ENCODE measurements around the gene AOPEP. TPM values are rescaled to one million over a fixed set of nuclear protein-coding genes. Genes with fewer than 3 reads are reported as not detected.

Gene AOPEP
- total RNA-seq, 1 experiment from 2014 or later = 15.0 TPM

- Mint-ChIP-seq H3K4me1 (peaks cover 75 to 83% of the 10 kb centered on the region in 2 experiments), H3K36me3 (ENCODE audit: insufficient read depth in 1 of 3, low read depth in 3 of 3) (no peaks in the 10 kb centered on the region), H3K27me3 (ENCODE audit: low read depth) (no peaks in the 10 kb centered on the region; the same call in 1 of the 2 replicates), H3K27ac (no peak overlapping the region), H3K9me3 (no peaks in the 10 kb centered on the region; a peak in 1 of 5 replicates), H3K4me3 (no peak overlapping the region)
- WGBS (ENCODE audit: extremely low coverage, insufficient read length, low lambda C conversion rate) = no CpG with 5 or more reads among the region's 6 CpGs
- no peak overlapping the region for H4K8ac ChIP-seq (replicated peaks; ENCODE audit: insufficient read length, low read depth, low read length)
- no peak overlapping the region for H3K4me2 ChIP-seq (ENCODE audit: insufficient read depth, insufficient read length, low read length)
- no peak overlapping the region for H3K14ac ChIP-seq (ENCODE audit: insufficient read depth, low read length)
- H2BK20ac ChIP-seq (ENCODE audit: low read depth, low read length, poor library complexity, severe bottlenecking) = no peak overlapping the region
- no peak overlapping the region for H4K5ac ChIP-seq (ENCODE audit: insufficient read length, low read depth, low read length)
- H2BK12ac ChIP-seq (ENCODE audit: insufficient read length, low read depth, low read length) = no peak overlapping the region
- no peaks in the 10 kb centered on the region for H3K79me1 ChIP-seq (ENCODE audit: insufficient read depth, low read depth, low read length, poor library complexity, severe bottlenecking)
- no peak overlapping the region for H3K18ac ChIP-seq (ENCODE audit: insufficient read length, low read depth, low read length)
- no peak for TF ChIP-seq CTCF (conservative IDR thresholded peaks at IDR 0.05)
- no peak overlapping the region for H3K23ac ChIP-seq (ENCODE audit: insufficient read length, low read depth, low read length)
- H4K20me1 ChIP-seq (ENCODE audit: control insufficient read depth, insufficient read depth, insufficient read length) = no peaks in the 10 kb centered on the region
- no peaks in the 10 kb centered on the region for H3K27me3 ChIP-seq (ENCODE audit: insufficient read depth, low read length)
- no peak overlapping the region for H3K56ac ChIP-seq (ENCODE audit: insufficient read length, low read depth, low read length)
- H2AFZ ChIP-seq (ENCODE audit: low read length) = no peak overlapping the region
- no peak overlapping the region for H2BK5ac ChIP-seq (ENCODE audit: insufficient read length, low read length)
- H3K9ac ChIP-seq (ENCODE audit: extremely low read depth, insufficient read length, low read length) = no peak overlapping the region
- H2BK15ac ChIP-seq (ENCODE audit: low read depth, low read length) = no peak overlapping the region
- peaks cover 11% of the 10 kb centered on the region for H3K4me1 ChIP-seq (ENCODE audit: insufficient read depth, low read length)
- no peak overlapping the region for H3K27ac ChIP-seq (ENCODE audit: insufficient read length, low read depth, low read length)
- no peak for DNase-seq
- no peaks in the 10 kb centered on the region for H3K9me3 ChIP-seq (ENCODE audit: control insufficient read depth, low read depth, low read length)
- H2BK120ac ChIP-seq (ENCODE audit: low read depth, low read length, poor library complexity, severe bottlenecking) = no peak overlapping the region
- no peaks in the 10 kb centered on the region for H3K23me2 ChIP-seq (ENCODE audit: insufficient read length, low read depth, low read length, poor library complexity, severe bottlenecking)
- no peak overlapping the region for H3K4ac ChIP-seq (ENCODE audit: low read depth, low read length)
- no peaks in the 10 kb centered on the region for H3K79me2 ChIP-seq (ENCODE audit: insufficient read depth, low read length)
- no peak overlapping the region for H4K91ac ChIP-seq (ENCODE audit: insufficient read length, low read depth, low read length)
- no peak overlapping the region for H2AK5ac ChIP-seq (ENCODE audit: insufficient read length, low read length)
- H3T11ph ChIP-seq (ENCODE audit: low read length) = no peak overlapping the region
Measured at GRCh38 chr9:94916956-94917355, 190.5 kb downstream of the AOPEP start.
